HG03558 (cell line): ENCODE data around the gene CDH2.
"Not testable (repeated sequence)": the region's sequence is repeated elsewhere in the genome, so short reads cannot be mapped to it uniquely, and the experiment has no call there.

Experiments used
- ATAC-seq: cut with Tn5 transposase; IDR thresholded peaks from one replicate; pipeline ENCODE4 v1.9.1; 2021; ENCODE audit warnings: moderate number of reproducible peaks; ENCODE audit not compliant: unreplicated experiment; ENCODE audit errors: extremely low read depth

The CDH2 gene

GRCh38 chr18:27956001-27956640 lies 220.8 kb downstream of the CDH2 start:
- ATAC-seq = no peak

- no peak for ATAC-seq
Measured at GRCh38 chr18:27954226-27954625, 222.7 kb downstream of the CDH2 start.

DNA sequence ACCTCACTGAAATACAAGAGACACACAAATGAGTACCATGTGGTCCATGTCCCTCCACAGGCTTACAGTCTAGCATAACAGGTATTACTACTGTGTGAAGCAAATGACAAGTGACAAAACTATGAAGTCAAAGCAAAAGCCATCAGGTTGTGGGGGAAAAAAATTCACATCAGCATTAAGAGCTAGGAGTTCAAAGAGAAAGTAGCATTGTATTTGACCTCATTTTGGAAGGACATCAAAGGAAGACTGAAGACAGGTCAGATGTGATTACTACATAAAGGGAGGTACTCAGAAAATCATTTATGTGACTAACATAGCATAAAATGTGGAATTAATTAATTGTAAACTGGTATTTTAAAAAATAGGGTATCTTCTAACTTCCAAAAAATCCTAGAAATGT lies 224.2 kb downstream of the CDH2 start:
- no peak for ATAC-seq

DNA sequence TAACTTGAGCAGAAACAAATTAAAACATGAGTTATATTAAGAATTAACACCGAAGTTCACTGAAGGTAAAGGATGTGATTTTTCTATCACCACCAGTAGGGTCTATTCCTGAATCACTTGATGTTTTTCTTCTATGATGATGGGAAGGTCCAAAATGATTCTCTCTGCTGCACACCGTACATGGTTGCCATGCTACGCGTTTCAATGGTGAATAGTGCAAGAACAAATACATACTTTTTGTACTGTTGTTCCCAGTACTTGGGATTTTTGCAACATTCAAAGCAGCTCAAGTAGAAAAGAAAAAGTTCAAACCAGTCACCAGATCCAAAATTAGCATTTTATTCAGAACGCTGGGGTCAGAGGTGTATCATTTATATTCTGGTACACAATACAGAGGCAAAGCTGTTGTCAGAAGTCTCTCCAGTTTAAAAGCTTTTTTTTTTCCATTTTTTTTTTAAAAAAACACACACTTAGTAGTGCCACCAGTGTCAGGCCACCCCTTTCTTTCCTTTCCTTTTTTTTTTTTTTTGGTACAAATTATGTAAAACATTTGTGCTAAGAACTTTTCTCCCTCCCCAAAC lies 226.2 kb downstream of the CDH2 start:
- no peak for ATAC-seq

- no peak for ATAC-seq
Measured at GRCh38 chr18:27948986-27949385, 227.9 kb downstream of the CDH2 start.

DNA sequence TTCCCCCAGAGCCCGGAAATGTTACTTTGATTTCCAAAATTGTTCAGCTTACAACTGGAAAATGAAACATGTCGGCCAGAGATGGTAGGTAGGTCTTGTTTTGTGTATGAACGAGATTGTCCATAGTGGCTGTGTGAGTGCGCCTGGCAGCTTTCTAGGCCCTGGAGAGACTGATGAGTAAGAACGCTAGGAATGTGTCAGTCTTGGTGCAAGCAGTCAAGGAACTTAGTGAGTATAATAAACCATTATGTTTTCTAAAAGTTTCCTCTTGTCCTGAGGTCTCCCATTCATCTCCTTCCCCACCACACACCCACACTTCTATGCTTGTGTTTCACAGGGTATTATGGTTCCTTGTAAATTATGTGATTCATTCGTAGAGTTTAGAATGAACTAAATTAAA lies 234.2 kb downstream of the CDH2 start:
- ATAC-seq = no peak

GRCh38 chr18:27931535-27931934 lies 245.4 kb downstream of the CDH2 start:
- no peak for ATAC-seq

DNA sequence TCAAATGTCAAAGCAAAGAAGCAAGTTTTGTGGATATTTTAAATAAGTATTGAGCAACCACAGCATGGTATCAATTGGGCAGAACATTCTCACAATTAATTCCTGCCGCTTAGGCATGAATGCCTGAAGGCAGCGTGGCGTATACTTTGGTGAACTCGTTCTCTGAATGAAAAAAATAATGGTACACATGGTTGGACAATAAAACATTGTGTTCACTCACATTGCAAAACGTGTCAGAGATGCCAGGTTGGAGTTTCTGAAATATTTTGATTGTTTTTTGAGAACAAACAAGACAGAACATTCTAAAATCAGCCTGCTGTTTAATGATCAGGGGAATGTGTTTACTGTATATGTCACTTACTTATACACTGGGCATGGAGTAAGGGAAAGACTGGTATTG lies 254.2 kb downstream of the CDH2 start:
- no peak for ATAC-seq

DNA sequence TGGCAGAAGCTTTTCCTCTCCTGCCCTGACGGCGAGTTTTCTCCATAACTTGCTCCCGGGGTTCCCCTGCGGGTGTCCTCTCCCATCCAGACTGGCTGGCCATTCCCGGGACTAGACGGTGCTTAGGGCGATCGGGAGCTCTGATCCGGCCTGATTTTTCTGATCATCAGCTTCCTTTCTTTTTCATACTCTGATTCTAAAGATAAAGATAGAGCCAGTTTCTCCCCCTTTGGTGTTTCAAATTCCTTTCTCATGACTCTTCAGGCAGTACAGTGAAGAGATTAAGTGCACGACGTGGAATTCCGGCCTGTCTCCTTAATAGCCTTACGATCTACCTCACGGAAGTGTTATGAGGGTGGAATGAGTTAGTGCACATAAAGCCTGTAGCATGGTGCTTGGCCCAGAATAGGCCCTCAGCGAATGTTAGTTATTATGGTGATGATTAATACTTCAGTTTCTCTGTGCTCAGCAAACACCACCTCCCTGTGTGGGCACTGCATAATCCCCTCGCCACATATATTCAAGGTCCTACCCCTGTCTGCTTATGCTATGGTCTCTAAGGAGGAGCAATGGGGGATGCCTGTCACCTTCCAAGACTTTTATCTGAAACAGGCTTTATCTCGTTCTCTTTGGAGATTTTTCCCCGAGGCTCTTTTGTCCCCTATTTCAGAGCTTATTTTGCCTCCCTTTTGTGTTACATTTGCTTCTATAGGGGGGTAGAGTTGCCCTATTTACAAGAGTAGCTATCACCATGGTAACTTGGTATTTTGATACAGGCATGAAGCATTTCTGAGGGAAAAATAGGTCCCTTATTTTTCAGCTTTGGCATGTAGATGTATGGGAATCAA lies 254.8 kb downstream of the CDH2 start:
- ATAC-seq = no peak

- no peak for ATAC-seq
Measured at GRCh38 chr18:27921392-27921791, 255.5 kb downstream of the CDH2 start.

DNA sequence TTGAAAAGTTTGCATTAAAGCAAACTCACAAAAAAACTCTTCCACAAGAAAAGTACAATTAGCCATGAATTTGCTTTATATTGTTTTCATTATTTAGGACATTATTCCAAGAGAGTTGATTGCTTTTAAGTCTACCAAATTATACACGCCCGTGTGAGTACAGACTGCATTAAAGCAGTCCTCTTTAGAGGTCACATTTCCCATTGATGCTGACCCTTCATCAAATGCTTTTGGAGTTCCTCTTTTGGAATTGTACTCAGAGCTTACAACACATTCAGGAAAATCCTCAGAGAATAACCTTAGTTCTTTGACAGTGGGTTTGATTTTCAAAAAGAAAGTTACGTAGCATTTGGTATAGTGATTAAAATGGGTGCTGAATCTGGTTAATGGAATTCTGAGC lies 256.1 kb downstream of the CDH2 start:
- no peak for ATAC-seq

- ATAC-seq = not testable (repeated sequence)
Measured at GRCh38 chr18:27906189-27906588, 270.7 kb downstream of the CDH2 start.

DNA sequence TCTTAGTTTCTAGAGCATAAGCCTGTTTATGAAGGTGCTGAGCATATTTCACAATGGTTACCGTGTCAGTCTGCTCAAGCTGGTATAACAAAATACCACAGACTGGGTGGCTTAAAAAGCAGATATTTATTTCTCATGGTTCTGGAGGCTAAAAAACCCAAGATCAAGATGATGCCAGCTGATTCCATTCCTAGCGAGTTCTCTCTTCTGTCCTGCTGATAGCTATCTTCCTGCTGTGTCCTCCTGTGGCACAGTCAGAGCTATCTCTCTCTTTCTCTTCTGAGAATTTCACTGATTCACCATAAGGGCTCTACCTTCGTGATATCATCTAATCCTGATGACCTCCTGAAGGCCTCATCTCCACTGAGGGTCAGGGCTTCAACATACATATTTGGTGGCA lies 273.0 kb downstream of the CDH2 start:
- no peak for ATAC-seq

DNA sequence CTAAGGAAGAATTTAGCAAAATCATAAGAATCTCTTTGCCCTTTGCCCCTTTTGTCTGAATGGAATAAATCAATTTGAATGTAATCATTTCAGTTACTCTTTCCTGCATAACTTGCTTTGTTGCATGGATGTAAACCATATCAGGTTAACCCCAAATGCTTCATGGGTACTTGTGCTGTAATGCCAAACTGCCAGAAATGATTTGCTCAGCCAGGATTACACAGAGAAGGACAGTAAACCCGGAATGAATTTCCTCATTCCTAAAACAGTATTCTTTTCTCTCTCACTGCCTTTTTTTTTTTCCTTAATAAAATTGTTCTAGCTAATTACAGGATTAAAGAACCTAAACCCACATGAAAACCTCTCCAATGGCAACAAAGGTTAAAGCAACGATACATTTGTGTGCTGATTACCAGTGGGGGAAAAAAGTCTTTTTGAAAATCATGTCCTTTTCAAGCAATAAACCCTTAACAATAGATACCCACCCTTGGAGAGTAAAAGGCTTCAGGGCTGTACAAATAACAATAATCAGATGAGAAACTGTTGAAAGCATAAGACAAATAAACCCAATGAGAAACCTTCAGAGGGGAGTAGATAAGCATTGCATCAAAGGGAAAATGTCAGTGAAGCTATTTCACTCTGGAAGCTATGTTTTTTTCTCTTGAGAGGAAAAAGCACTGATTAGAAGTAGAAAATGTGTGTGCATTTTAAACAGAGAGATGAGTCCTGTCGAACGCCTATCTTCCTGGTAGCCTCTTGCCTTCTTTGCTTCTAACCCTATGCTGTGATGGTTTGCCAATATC lies 275.3 kb downstream of the CDH2 start:
- ATAC-seq = no peak
